KMS-11 (cell line): ENCODE measurements around the gene ABT1.

Experiments used
- H2AFZ ChIP-seq: fragments of 200-600 bp; sonication (generic); 2 replicates; pipeline ENCODE4 v1.6.1; 2016; ENCODE audit warnings: antibody characterized with exemption, mixed run types, low read depth
- H3K27ac ChIP-seq: fragments of 200-600 bp; sonication (generic); 2 replicates; pipeline ENCODE4 v1.6.1; 2016; ENCODE audit warnings: mild to moderate bottlenecking, mixed run types
- H3K27me3 ChIP-seq: fragments of 200-600 bp; sonication (generic); 2 replicates; pipeline ENCODE4 v1.6.1; 2017; ENCODE audit warnings: mild to moderate bottlenecking, low read depth, mixed run types, moderate library complexity; ENCODE audit not compliant: insufficient read depth
- H3K36me3 ChIP-seq: fragments of 200-600 bp; sonication (generic); 2 replicates; pipeline ENCODE4 v1.6.1; 2017; ENCODE audit warnings: mild to moderate bottlenecking, mixed run types; ENCODE audit not compliant: insufficient read depth
- H3K4me1 ChIP-seq: fragments of 200-600 bp; sonication (generic); 2 replicates; pipeline ENCODE4 v1.6.1; 2016; ENCODE audit warnings: mild to moderate bottlenecking, low read depth, mixed run types; ENCODE audit not compliant: poor library complexity, severe bottlenecking
- H3K4me2 ChIP-seq: fragments of 200-600 bp; sonication (generic); 2 replicates; pipeline ENCODE4 v1.7.0; 2016; ENCODE audit warnings: mild to moderate bottlenecking, mixed run types
- H3K4me3 ChIP-seq: fragments of 200-600 bp; sonication (generic); IDR thresholded peaks from 2 replicates; pipeline ENCODE4 v1.6.1; 2017; ENCODE audit warnings: low read depth, low read length, mixed read lengths; ENCODE audit not compliant: insufficient read depth
- H3K79me2 ChIP-seq: fragments of 200-600 bp; sonication (generic); 2 replicates; pipeline ENCODE4 v1.6.1; 2016; ENCODE audit warnings: low read depth, mixed run types; ENCODE audit not compliant: insufficient read depth
- H3K9ac ChIP-seq: fragments of 200-600 bp; sonication (generic); 2 replicates; pipeline ENCODE4 v1.6.1; 2016; ENCODE audit warnings: mild to moderate bottlenecking, mixed run types
- H4K20me1 ChIP-seq: fragments of 200-600 bp; sonication (generic); 2 replicates; pipeline ENCODE4 v1.6.1; 2016; ENCODE audit warnings: mild to moderate bottlenecking, mixed run types; ENCODE audit not compliant: insufficient read depth
- TF ChIP-seq, protein P1 (sequence below): fragments of 200-600 bp; sonication (generic); conservative IDR thresholded peaks from 2 replicates; pipeline ENCODE4 v1.6.1; 2017; ENCODE audit warnings: low read depth, mild to moderate bottlenecking, antibody characterized with exemption, low read length, moderate library complexity, mixed read lengths

The ABT1 gene

DNA sequence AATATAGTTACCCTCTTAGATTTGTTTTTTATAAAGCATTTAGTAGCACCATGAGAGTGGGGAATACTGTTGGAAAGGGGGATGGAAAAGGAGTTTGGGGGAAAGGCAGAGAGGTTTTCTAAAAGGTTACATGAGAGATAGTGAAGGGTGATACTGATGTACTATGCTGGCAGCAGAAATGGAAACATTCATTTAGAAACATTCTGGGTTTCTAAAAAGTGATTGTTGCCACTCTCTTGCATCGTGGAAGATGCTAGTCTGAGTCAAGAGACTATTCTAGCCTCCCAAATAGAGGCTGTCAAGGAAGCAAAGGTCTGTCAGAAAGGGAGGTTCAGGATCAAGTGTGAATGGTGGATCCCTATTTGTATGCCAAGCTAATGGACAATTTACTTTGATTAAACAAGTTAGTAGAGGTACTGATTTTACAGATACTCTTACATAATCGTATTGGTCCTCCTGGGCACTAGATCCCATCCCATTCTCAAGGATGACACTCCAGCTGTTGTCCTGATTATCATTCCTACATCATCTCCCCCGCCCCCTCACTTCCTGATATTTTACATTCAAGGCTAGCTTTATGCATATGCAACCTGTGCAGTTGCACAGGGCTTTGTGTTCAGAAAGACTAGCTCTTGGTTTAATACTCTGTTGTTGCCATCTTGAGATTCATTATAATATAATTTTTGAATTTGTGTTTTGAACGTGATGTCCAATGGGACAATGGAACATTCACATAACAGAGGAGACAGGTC is 15.4 kb upstream of the ABT1 start:
- Histone ChIP-seq H2AFZ (no peak overlapping the region), H4K20me1 (no peaks in the 10 kb centered on the region), H3K4me1 (no peaks in the 10 kb centered on the region), H3K79me2 (no peaks in the 10 kb centered on the region), H3K36me3 (no peaks in the 10 kb centered on the region), H3K4me3 (no peak overlapping the region), H3K9ac (no peak overlapping the region), H3K4me2 (no peak overlapping the region), H3K27ac (no peak overlapping the region), H3K27me3 (no peaks in the 10 kb centered on the region)
- TF ChIP-seq, protein P1, sequence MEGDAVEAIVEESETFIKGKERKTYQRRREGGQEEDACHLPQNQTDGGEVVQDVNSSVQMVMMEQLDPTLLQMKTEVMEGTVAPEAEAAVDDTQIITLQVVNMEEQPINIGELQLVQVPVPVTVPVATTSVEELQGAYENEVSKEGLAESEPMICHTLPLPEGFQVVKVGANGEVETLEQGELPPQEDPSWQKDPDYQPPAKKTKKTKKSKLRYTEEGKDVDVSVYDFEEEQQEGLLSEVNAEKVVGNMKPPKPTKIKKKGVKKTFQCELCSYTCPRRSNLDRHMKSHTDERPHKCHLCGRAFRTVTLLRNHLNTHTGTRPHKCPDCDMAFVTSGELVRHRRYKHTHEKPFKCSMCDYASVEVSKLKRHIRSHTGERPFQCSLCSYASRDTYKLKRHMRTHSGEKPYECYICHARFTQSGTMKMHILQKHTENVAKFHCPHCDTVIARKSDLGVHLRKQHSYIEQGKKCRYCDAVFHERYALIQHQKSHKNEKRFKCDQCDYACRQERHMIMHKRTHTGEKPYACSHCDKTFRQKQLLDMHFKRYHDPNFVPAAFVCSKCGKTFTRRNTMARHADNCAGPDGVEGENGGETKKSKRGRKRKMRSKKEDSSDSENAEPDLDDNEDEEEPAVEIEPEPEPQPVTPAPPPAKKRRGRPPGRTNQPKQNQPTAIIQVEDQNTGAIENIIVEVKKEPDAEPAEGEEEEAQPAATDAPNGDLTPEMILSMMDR, result no peak

DNA sequence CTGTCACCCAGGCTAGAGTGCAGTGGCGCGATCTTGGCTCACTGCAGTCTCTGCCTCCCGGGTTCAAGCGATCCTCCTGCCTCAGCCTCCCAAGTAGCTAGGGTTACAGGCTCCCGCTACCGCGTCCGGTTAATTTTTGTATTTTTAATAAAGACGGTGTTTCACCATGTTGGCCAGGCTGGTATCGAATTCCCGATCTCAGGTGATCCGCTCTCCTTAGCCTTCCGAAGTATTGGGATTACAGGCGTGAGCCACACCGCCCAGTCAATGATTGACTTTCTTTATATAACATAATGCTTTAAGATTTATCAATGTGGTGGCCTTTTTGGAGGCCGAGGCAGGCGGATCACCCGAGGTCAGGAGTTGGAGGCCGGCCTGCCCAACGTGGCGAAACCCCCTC is 7.8 kb upstream of the ABT1 start:
- H3K4me1 ChIP-seq, result no peaks in the 10 kb centered on the region
- TF ChIP-seq, protein P1, result no peak

DNA sequence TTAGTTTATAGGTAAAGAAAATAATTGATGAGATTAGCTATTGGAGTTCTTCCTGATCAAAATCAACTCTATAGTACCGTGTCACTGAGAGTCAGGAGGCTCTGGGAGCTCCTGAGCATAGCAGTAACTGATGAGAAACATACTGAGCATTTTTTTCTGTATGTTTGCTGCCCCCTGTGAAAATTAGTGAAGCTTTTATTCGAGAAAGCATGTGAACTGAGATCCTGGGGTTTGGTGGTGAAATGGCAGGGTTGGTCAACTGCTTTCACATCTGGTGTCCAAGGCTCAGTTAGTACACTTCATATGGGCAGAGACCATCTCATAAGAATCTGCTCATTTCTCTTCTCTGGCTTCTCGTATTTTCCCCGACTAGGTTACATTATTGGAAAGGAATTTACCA is 4.1 kb upstream of the ABT1 start:
- no peak overlapping the region for H2AFZ ChIP-seq
- H3K79me2 ChIP-seq, result peaks cover 8% of the 10 kb centered on the region
- H3K4me3 ChIP-seq, result no peak overlapping the region
- H3K4me1 ChIP-seq, result peaks cover 12% of the 10 kb centered on the region
- no peak overlapping the region for H3K4me2 ChIP-seq
- no peaks in the 10 kb centered on the region for H3K27me3 ChIP-seq
- no peaks in the 10 kb centered on the region for H4K20me1 ChIP-seq
- H3K9ac ChIP-seq, result no peak overlapping the region
- H3K36me3 ChIP-seq, result no peaks in the 10 kb centered on the region
- TF ChIP-seq, protein P1, result no peak
- no peak overlapping the region for H3K27ac ChIP-seq

More for the DNA sequence above, 7.8 kb upstream of the ABT1 start:
- Histone ChIP-seq H3K27me3 (no peaks in the 10 kb centered on the region), H3K79me2 (no peaks in the 10 kb centered on the region), H3K4me2 (no peak overlapping the region), H3K9ac (no peak overlapping the region), H4K20me1 (no peaks in the 10 kb centered on the region), H3K4me3 (no peak overlapping the region), H3K36me3 (no peaks in the 10 kb centered on the region), H2AFZ (no peak overlapping the region), H3K27ac (no peak overlapping the region)

DNA sequence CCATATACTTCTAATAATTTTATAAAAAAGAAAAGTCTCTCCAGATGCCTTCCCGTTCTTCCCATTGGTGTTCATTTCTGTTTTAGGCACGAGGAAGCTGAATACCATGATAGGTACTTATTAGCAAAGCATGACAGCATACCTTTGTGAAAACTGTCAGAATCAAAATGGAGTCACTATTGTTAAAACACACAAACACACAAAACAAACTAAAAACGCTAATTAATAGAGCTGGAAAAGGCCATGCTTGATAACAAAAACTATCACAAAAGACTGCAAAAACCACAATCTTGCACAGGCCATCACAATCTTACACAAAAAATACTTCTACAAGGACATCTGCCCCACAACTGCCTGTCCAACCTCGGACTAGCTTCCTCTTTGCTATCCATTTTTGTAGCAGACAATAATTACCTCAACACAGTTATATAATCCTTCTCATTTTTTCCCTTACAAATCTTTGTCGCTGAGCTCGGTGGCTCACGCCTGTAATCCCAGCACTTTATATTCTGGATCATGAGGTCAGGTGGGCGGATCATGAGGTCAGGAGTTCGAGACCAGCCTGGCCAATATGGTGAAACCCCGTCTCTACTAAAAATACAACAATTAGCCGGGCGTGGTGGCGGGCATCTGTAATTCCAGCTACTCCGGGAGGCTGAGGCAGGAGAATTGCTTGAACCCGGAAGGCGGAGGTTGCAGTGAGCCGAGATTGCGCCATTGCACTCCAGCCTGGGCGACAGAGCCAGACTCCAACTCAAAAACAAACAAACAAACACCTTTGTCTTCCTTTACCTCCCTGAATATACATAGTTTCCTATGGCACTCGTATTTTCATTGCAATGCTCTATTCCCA is 3.2 kb upstream of the ABT1 start:
- H3K27ac ChIP-seq, result no peak overlapping the region
- H3K9ac ChIP-seq, result no peak overlapping the region
- no peaks in the 10 kb centered on the region for H3K27me3 ChIP-seq
- no peak overlapping the region for H2AFZ ChIP-seq
- no peak overlapping the region for H3K4me2 ChIP-seq
- peaks cover 18% of the 10 kb centered on the region for H3K4me1 ChIP-seq
- H4K20me1 ChIP-seq, result no peaks in the 10 kb centered on the region
- H3K79me2 ChIP-seq, result peaks cover 16% of the 10 kb centered on the region
- TF ChIP-seq, protein P1, result no peak
- H3K36me3 ChIP-seq, result no peaks in the 10 kb centered on the region
- no peak overlapping the region for H3K4me3 ChIP-seq
